HPDE6-E6E7 (cell line): ENCODE measurements around the gene PLXNA4.

ENCODE experiments used
- DNase-seq: peaks from one replicate; pipeline ENCODE4 v3.0.0; 2011; ENCODE audit warnings: missing footprints; ENCODE audit errors: extremely low spot score

Gene PLXNA4

GRCh38 chr7:132416395-132416794 is 159.9 kb downstream of the PLXNA4 start:
- DNase-seq: no peak

- DNase-seq: no peak
Observed at GRCh38 chr7:132415259-132415658, 161.0 kb downstream of the PLXNA4 start.

- no peak for DNase-seq
Observed at GRCh38 chr7:132414857-132415256, 161.4 kb downstream of the PLXNA4 start.

GRCh38 chr7:132412435-132412834 is 163.8 kb downstream of the PLXNA4 start:
- DNase-seq: no peak

- DNase-seq: no peak
Observed at GRCh38 chr7:132410861-132411541, 165.3 kb downstream of the PLXNA4 start.

GRCh38 chr7:132410385-132410784 is 165.9 kb downstream of the PLXNA4 start:
- DNase-seq: no peak

GRCh38 chr7:132407764-132408163 is 168.5 kb downstream of the PLXNA4 start:
- DNase-seq: no peak

- DNase-seq: no peak
Observed at GRCh38 chr7:132406039-132406438, 170.2 kb downstream of the PLXNA4 start.

- no peak for DNase-seq
Observed at GRCh38 chr7:132404261-132404660, 172.0 kb downstream of the PLXNA4 start.

- DNase-seq: no peak
Observed at GRCh38 chr7:132403465-132404110, 172.7 kb downstream of the PLXNA4 start.

GRCh38 chr7:132402751-132403245 is 173.5 kb downstream of the PLXNA4 start:
- DNase-seq: no peak

- no peak for DNase-seq
Observed at GRCh38 chr7:132402096-132402495, 174.2 kb downstream of the PLXNA4 start.

- no peak for DNase-seq
Observed at GRCh38 chr7:132400561-132401142, 175.6 kb downstream of the PLXNA4 start.

- no peak for DNase-seq
Observed at GRCh38 chr7:132399367-132399766, 176.9 kb downstream of the PLXNA4 start.

GRCh38 chr7:132398253-132398925 is 177.9 kb downstream of the PLXNA4 start:
- DNase-seq: no peak

GRCh38 chr7:132397070-132397469 is 179.2 kb downstream of the PLXNA4 start:
- DNase-seq: no peak

- no peak for DNase-seq
Observed at GRCh38 chr7:132395361-132395760, 180.9 kb downstream of the PLXNA4 start.

- DNase-seq: no peak
Observed at GRCh38 chr7:132394283-132395198, 181.7 kb downstream of the PLXNA4 start.

- no peak for DNase-seq
Observed at GRCh38 chr7:132393789-132394261, 182.4 kb downstream of the PLXNA4 start.

- DNase-seq: no peak
Observed at GRCh38 chr7:132392713-132393112, 183.6 kb downstream of the PLXNA4 start.

GRCh38 chr7:132390705-132391104 is 185.6 kb downstream of the PLXNA4 start:
- DNase-seq: no peak
